Stimulated activated CD4-positive, alpha-beta T cell treated with anti-CD3 and anti-CD28 coated beads, Interleukin-15, amount 100 ng/mL, for 24 hours (primary cell): ENCODE data around the gene ZCCHC9.

Experiments used
- DNase-seq: peaks from one replicate; pipeline ENCODE4 v3.0.0-alpha.2; 2020

The ZCCHC9 gene

DNA sequence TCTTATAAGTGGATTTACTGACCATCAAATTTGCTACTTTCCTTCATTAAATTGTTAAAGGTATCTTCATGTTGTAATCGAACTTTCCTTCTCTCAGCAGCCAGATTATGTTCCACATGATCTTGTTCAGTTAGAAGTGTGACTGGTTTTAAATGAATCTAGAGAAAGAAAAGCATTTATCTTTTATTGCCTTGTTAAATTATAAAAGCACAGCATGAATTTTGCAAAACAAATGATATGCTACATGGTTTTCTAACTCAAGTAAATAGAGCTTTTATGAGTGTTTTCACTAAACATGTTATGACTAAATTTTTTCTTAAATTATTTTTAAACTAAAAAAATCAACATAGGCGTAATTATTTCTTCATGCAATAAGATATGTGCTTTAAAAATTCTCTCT lies 58.5 kb downstream of the ZCCHC9 start:
- DNase-seq: no peak

DNA sequence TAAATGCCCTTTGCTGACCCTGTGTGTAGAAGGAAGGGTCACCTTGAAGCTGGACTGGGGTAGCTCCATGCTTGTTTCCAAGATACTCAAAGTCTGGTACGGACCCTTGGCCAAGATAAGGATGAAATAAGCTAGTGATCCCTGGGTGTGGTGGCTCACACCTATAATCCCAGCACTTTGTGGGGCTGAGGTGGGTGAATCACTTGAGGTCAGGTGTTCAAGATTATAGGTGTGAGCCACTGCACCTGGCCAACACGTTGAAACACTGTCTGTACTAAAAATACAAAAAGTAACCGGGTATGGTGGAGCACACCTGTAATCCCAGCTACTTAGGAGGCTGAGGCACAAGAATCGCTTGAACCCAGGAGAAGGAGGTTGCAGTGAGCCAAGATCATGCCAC lies 59.3 kb downstream of the ZCCHC9 start:
- no peak for DNase-seq

DNA sequence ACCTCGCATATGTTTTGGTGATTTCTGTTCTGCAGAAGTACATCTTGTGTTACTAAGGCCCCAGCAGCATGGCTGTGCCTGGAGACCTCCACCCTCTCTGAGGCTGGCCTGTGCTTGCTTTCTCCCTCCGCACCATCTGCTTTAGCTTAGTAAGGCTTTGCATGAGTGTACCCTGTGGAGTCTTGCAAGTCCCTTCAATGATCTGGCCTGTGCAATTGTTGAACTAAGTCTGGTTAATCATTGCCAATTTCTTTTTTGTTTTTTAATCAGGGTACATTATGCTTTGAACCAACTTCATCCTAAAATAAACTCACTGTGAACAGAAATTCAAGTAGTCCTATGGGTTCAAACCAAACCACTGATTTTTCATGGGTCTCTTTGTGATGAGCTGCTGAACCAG lies 60.2 kb downstream of the ZCCHC9 start:
- DNase-seq: no peak
